Esophagus mucosa (tissue), 1 donor: ENCODE data around the gene SNAPC1. TPM values are rescaled to one million over a fixed set of nuclear protein-coding genes. Genes with fewer than 3 reads are reported as not detected.

Experiments
- ATAC-seq: fragments of 200-7000 bp; cut with Tn5 transposase; one replicate; pipeline ENCODE4 v1.9.1; 2020
- total RNA-seq: library from RNA; stranded (reverse); gene quantifications from one replicate; pipeline ENCODE4 v1.2.4, GENCODE V29; 2023
- donor health status: DM: yes; HTN: yes; CAD: no.

SNAPC1 gene
- total RNA-seq, 1 donor from 2014 or later = 3.8 TPM

DNA sequence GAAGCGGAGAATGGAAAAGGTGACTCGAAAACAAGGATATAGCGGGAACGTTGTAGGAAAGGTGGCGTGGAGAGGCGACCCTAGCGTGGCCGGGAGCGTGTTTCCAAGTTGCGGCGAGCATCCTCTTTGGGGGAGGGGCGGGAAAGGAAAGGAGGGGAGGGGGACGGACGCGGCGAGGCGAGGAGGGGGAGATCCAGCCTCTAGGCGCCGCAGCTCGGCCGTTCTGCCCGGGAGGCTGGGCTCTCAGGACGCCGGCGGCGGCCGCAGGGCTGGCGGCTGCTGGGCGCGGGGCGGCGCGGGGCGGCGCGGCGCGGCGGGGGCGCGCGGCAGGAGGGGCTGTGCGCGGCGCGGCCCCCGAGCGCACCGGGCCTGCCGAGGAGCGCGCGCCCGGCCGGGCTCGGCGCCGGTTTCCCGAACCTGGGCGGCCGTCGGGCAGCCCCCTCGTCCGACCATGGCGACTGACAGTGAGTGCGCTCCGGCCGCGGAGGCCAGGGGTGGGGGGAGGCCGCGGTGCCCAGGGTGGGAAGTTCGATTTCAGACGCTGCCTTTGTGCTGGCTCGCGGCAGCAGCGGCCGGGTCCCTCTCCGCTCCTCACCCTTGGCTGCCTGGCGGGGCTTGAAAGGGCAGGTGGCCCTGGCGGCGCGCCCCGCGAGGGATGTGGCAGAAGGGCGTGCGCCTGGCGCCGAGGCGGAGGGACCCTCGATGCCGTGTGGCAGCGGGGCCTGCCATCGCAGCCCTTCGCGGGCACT is 50.3 kb downstream of the SNAPC1 start, which contains the start of gene SYT16:
SYT16 (plus strand) TSS at position 357 of the 749 bp plus-strand sequence.
- ATAC-seq = no peak

DNA sequence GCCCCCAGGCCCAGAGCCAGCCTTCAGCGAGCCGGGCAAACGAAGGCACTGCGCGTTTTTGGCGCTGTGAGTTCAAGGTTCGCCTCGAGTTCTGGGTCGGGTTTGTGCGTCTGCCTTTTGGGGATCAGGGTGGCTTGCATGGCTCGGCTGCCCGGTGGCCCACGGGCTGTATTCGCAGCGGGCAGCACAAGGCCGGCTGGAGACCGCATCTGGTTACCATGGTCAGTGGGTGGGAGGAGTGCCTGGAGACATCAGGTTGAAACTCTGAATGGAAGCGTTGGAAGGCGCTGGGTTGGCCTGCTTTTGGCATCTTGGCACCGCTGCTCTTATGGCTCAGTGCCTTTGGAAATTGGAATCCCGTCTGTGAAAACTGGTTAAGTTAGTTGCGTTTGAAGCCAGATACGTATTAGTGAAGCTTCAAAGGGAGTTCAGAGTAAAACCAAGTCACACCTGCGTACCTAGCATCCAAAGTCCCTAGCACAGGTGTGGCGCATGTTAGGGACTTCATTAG is 50.9 kb downstream of the SNAPC1 start:
- ATAC-seq = no peak

DNA sequence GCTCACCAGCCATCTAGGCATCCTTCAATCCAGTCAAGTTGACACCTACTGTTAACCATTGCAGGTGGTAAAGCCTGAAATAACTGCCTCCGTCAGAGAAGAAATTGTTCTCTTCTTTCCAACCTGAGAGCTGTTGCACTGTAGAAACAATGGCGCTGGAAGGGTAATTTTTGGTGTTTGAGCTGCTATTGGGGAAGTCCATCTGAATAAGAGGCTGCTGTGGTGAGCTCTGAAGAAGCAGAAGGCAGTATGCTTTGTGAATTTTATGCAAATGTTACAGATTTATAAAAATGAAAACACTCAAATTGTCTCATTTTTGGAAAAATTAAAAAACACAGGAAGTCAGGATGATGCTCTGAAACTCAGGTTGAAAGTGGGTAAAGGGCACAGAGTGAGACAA is 60.2 kb downstream of the SNAPC1 start:
- no peak for ATAC-seq

DNA sequence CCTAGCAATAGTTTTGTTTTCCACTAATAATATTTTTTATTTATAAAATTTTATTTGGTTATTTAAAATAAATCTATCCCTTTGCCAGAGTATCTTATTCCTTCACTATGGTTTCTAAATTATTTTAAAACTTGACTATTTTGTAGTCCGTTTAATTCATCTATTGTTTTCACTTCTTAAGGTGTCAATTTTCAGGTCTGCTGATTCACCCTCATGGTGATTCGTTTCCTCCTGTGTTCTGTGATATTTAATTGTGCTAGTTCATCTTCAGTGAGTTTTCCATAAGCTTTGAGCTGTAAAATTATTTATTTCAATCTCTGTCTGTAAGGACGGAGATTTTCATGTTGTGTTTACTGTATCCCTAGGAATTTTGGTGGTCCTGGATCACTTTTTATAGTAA is 70.6 kb downstream of the SNAPC1 start:
- no peak for ATAC-seq

DNA sequence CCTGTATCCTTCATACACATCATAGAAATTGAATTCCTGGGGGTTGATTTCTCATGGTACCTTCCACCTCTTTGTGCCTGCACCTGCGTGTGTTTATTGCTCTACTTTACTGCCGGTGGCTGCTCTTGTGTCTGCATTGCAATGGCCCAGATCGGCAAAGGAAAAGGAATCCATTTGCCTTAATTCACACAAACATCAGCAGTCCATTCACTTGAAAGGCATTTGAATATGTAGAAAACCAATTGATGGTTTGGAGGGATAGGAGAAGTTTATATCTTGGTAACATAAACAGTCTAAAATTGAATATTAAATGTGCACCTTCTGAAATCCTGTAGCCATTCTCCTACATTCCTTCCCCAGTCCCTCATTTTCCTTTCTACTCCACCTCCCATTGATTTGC is 74.0 kb downstream of the SNAPC1 start:
- ATAC-seq = no peak

DNA sequence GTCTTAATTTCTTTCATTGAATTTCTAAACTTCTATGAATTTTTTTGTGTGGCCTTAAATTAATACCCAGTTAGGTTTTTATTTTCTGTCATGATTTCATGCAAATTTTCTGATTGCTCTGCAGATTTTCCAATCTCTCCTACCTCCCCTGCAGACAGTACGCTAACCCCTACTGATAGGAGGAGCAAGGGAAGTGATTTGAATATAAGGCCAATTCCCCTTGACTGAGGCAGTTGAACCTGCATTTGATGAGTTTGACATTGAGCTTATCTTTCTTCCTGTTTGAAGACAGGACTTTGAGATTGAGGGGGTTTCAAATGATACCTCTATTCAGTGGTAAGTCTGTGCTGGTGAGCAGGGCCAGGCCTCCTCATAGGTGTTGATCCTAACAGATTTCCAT is 74.6 kb downstream of the SNAPC1 start:
- ATAC-seq = no peak

DNA sequence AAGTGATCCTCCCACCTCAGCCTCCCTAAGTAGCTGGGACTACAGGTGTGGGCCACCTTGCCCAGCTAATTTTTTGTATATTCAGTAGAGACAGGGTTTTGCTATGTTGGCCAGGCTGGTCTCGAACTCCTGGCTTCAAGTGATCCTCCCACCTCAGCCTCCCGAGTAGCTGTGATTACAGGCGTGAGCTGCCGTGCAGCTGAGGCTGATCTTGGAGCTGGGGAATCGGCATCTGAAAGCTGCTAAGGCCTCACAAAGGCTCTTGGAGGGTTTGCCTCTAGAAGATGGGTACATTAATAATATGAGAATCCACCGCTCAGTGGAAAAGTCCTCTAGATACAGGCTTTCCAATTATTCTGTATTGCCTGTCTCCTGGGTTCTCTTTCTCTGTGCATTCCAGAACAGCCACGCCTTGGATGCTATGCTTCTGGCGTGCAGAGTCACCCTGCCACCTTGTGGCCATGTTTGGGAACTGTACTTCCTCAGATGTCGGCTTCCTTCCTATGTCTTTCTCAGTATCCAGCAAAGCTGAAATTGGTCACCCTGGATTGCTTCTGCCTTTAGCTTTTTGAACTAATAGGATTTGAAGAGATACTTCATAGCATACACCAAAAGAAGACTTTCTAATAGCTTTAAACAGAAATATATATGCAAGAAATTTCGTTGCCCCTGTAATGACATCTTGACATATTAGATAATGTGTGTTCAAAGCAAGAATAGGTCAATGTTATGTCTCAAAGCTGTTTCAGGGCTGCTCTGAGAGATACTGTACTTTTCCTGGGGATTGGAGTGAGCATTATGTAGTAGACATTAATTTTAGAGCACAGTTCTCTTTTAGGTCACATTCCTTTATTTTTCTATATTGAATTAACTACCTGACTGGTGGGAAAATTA is 75.4 kb downstream of the SNAPC1 start:
- ATAC-seq = peak; percentile 97

DNA sequence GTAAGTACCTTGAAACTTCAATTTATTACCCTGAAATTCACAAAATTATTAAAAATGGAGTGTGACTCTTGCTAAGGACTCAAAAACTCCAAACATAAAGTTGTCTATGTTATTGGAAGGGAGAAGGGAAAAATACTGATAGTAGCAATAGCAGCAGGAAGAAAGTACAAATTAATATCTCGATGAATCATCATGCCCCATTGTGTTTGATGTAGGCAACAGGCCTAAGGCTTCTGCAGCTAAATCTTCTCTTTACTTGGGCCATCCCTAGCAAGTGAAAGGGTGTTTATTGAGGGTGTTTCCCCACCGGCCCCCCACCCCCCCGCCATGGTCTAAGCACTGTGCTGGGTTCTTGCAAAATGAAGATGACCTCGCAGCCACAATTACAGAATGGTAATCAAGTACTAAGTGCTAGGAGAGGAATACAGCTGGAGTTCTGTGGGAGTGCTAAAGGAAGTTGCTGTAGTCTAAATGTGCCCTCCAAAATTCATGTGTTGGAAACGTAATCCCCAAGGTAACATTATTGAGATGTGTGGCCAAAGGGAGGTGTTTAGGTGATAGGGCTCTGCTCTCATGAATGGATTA is 76.5 kb downstream of the SNAPC1 start:
- ATAC-seq = peak; percentile 36

DNA sequence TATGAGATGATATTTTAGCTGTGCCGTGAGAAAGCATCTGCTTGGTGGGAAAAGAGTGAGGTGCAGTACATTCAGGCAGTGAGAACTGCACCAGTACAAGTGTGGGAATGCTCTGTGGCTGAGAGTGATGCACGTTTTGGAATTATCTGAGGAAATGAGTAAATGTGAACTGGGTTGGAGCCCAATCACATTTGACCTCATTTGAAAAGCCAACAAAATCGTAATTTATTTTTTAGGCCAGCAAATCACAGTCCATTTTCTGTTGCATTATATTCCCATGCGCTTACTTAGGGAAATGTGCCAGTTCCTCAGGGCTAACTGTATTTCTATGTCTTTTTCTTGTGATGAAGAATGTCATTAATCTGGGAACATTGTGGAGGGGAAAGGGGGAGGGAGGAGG is 77.3 kb downstream of the SNAPC1 start:
- ATAC-seq = no peak

DNA sequence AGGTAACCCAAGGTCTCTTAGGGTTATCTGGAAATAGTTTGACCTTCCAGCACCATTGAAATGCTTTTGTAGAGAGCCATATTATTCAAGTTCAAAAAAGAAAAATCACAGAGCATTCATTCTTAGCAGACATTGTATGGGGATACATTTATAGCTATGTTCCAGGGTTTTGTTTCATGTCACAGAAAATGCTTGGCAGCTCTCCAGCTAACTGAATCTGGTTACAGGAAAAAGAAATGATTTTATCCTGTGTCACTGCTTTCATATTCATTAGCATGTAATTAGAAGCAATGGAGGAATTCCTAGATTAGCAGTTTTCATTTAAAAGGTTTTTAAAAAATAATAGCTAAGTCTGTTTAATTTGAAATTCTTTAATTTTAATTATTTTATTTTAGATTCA is 78.9 kb downstream of the SNAPC1 start:
- ATAC-seq = no peak

Other genes starting within 250 kb of the SNAPC1 start
- 155 TPM for gene HIF1A, start 66.9 kb upstream of the SNAPC1 start, total RNA-seq
- gene SYT16, start 50.3 kb downstream of the SNAPC1 start, total RNA-seq = 0.12 TPM